Ovary (tissue), 3 donors: ENCODE data around the gene SLC1A3.

Experiments used
- CTCF ChIP-seq, 3 donors: fragments of 450-650 bp in 2 of 3; fragments of 200-600 bp in 1 of 3; IDR thresholded peaks; one replicate each; pipeline versions ENCODE4 v1.5.1 to v1.8.0; 2016 to 2022; ENCODE audit warnings: antibody characterized with exemption in 3 of 3, mild to moderate bottlenecking in 1 of 3
- EP300 ChIP-seq: sonication (generic); formaldehyde crosslinking; IDR thresholded peaks from one replicate; pipeline ENCODE4 v1.6.1; 2017; ENCODE audit warnings: antibody characterized with exemption
- POLR2A ChIP-seq: fragments of 450-650 bp; IDR thresholded peaks from one replicate; pipeline ENCODE4 v1.6.1; 2017; ENCODE audit warnings: antibody characterized with exemption, mild to moderate bottlenecking, moderate library complexity
- donor health status: DM: no; HTN: no; CAD: no.

GRCh38 chr5:36688722-36689121 lies 82.3 kb downstream of the SLC1A3 start:
- no peak for TF ChIP-seq POLR2A
- no peak for TF ChIP-seq EP300
- no peak for TF ChIP-seq CTCF (IDR thresholded peaks at IDR 0.05)
